Measurements from ENCODE around the gene SIGLEC7.
"Not testable (repeated sequence)": the region's sequence is repeated elsewhere in the genome, so short reads cannot be mapped to it uniquely, and the experiment has no call there.

- not testable (repeated sequence) for TF ChIP-seq EZH2 (IDR thresholded peaks at IDR 0.05; ENCODE audit: insufficient read depth, poor library complexity, severe bottlenecking); EZH2phosphoT487 (IDR thresholded peaks at IDR 0.05; ENCODE audit: insufficient read depth, low read depth)
These were observed 841 bp downstream of the SIGLEC7 start for GRCh38 chr19:51142809-51143475.

Data from GM23248 (cell line).